Measurements from ENCODE around the gene TEDDM1. TPM values are rescaled to one million over a fixed set of nuclear protein-coding genes. Genes with fewer than 3 reads are reported as not detected.

TEDDM1 gene
- total RNA-seq, 4 donors from 2014 or later, result not detected

DNA sequence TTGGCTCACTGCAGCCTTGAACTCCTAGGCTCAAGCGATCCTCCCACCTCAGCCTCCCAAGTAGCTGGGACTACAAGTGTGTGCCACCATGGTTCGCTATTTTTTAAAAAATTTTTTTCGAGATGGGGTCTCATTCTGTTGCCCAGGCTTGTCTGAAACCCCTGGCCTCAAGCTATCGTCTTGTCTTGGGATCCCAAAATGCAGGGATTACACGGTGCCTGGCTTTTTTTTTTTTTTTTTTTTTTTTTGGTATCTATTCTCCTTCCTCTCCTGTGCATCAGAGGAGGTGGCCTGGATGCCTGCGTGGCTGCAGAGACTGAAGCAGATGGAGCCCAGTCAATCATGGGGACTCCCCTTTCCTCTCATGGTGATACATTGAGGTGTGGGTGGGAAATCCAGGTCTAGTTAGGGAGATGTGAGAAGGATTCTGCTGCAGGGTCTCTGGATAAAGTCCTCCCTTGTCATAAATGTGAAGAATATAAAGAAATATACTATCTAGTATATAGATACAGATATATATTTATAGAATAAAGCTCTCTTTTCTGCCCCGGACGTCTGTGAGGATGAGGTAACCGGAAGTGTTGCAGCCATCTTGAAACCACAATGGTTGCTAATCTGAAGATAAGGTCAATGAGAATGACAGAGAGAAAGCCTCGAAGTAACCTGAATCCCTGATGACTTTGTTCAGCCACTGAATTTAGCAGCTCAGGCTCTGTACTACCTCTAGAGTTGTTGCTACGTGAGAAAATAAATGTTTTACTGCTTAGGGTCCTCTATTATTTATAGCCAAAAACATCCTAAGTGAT, 30.0 kb upstream of the TEDDM1 start:
- DNase-seq (ENCODE audit: low spot score in 2 of 2), result no peak
- WGBS, 2 donors, result 66 to 78% methylated on average over 11 of the region's 11 CpGs
- intact Hi-C loops (cut with DNase I; ENCODE audit: low total_unique reads), result no loop called here
- TF ChIP-seq CTCF (IDR thresholded peaks at IDR 0.05), result no peak
- TF ChIP-seq POLR2A (IDR thresholded peaks at IDR 0.05), result no peak
- H3K4me3 ChIP-seq (ENCODE audit: low read depth, poor library complexity, severe bottlenecking), result no peak overlapping the region

- DNase-seq (ENCODE audit: low spot score in 2 of 2), result no peak
- intact Hi-C loops (cut with DNase I; ENCODE audit: low total_unique reads), result no loop called here
- TF ChIP-seq POLR2A (IDR thresholded peaks at IDR 0.05), result no peak
- TF ChIP-seq CTCF (IDR thresholded peaks at IDR 0.05), result no peak
- 92 to 94% methylated on average over 2 of the region's 2 CpGs for WGBS, 2 donors
- H3K4me3 ChIP-seq (ENCODE audit: low read depth, poor library complexity, severe bottlenecking), result no peak overlapping the region
These were observed 27.6 kb upstream of the TEDDM1 start for GRCh38 chr1:182428043-182428442.

DNA sequence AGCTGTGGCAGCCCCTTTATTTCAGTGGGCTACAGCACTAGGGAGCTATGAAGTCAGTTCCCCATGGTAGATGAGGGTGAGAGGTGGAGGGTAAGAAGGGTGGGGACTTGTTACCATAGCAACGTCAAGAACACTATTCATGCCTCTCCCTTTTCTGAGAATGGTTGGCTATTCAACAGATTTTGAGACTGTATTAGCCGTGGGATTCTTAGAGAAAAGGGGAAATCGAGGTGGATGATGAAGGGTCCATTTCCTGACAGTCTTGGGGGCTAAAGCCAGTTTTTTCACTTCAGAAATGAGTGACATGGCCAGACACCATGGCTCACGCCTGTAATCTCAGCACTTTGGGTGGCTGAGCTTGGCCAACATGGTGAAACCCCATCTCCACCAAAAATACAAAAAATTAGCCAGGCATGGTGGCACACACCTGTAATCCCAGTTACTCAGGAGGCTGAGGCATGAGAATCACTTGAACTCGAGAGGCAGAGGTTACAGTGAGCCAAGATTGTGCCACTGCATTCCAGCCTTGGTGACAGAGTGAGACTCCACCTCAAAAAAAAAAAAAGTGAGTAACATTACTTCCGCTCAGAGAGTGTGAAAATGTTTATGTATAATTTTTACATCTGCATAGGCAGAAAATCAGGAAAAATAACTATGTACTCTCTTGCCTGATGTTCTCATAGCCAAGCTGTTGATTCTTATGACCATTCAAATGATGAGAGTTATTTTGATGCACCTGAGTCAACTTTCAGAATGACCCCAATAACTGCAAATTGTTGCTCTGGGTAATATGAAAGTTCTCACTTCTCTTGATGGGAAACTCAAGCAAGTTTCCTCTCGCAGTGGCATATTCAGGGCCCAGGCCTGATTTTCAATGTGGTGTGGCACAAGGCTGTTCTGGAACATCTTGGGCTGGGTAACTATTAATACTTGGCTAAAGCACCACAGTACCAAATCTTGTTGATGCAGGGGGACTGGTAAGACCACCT, 26.3 kb upstream of the TEDDM1 start:
- no peak for DNase-seq (ENCODE audit: low spot score in 2 of 2)
- WGBS, 2 donors, result 86% methylated on average over 7 of the region's 7 CpGs
- intact Hi-C loops (cut with DNase I; ENCODE audit: low total_unique reads), result no loop called here
- H3K4me3 ChIP-seq (ENCODE audit: low read depth, poor library complexity, severe bottlenecking), result no peak overlapping the region
- TF ChIP-seq POLR2A (IDR thresholded peaks at IDR 0.05) (no peak), CTCF (IDR thresholded peaks at IDR 0.05) (no peak)

DNA sequence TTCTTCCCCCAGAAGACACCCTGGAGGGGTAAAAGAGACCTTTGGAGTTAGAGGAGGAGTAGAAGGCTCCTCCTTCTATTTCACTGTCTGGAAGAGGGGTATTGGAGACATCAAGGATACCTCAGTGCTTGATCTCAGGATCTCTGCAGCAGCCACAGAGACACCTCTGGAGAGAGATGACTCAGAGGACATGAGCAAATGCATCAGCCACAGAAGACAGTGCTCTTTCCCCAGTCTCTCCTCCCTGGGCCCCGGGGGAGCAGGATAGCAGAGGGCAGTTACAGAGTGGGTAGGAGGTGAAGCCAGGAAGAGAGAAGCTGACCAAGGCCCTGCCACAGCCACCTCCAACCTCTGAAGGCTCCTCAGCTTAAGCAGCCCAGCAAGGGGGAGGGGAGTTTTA, 15.3 kb upstream of the TEDDM1 start:
- intact Hi-C loops (cut with DNase I; ENCODE audit: low total_unique reads), result no loop called here
- DNase-seq (ENCODE audit: low spot score in 2 of 2), result no peak
- H3K4me3 ChIP-seq (ENCODE audit: low read depth, poor library complexity, severe bottlenecking), result no peak overlapping the region
- 71 to 94% methylated on average over 1 of the region's 1 CpG for WGBS, 2 donors
- TF ChIP-seq POLR2A (IDR thresholded peaks at IDR 0.05) (no peak), CTCF (IDR thresholded peaks at IDR 0.05) (no peak)

- WGBS, 2 donors, result 87 to 93% methylated on average over 6 of the region's 6 CpGs
- intact Hi-C loops (cut with DNase I; ENCODE audit: low total_unique reads), result no loop called here
- no peak overlapping the region for H3K4me3 ChIP-seq (ENCODE audit: low read depth, poor library complexity, severe bottlenecking)
- TF ChIP-seq CTCF (IDR thresholded peaks at IDR 0.05) (no peak), POLR2A (IDR thresholded peaks at IDR 0.05) (no peak)
- no peak for DNase-seq (ENCODE audit: low spot score in 2 of 2)
These were observed 13.5 kb upstream of the TEDDM1 start for GRCh38 chr1:182413969-182414368.
